GM19023 (cell line): ENCODE measurements around the gene FILIP1.
"Not testable (repeated sequence)": the region's sequence is repeated elsewhere in the genome, so short reads cannot be mapped to it uniquely, and the experiment has no call there.

Experiments used
- ATAC-seq: cut with Tn5 transposase; IDR thresholded peaks from one replicate; pipeline ENCODE4 v1.9.1; 2021; ENCODE audit warnings: mild to moderate bottlenecking, moderate library complexity; ENCODE audit not compliant: unreplicated experiment

Gene FILIP1

DNA sequence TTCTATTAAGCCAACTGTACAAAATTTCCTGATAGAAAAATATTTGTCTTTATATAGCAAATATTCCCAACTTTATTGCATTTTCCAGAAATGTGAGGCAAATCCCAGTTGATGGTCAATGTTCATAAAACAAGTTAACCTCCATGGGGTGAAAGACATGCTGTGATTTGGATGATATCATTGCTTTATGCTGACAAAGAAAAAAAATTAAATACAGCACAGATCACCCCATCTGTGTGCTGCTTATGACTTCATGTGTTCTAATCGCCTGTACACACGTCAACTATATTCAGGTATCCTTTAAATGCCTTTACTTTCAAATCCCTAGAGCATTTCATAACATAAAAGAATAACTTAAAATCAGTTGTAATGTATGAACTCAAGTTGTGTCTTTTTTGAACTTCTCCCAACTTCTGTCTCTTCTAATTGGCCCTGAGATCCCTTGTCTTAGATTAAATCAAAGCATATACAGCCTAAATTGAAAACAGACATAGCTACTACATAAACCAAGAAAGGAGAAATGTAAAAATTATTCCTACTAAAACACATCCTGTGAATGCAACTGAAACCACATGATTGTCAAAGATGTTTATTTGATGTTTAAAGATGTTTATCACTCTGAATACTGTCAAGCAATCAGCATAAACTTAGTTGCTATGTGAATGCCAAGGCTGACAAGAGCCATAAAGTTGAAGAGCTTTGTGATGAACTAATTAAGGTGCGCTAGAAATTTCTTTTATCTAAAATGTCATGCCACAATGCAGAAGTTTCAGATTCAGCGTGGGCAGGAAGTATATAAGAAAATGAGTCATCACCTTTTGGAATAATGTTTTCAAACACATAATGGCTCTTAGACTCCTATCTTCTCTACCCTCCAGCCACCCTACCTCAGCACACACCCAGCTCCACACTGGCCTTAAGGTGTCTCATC, 68.7 kb downstream of the FILIP1 start:
- no peak for ATAC-seq

- ATAC-seq, result no peak
Observed at GRCh38 chr6:75423386-75423785, 70.2 kb downstream of the FILIP1 start.

- ATAC-seq, result no peak
Observed at GRCh38 chr6:75422024-75422639, 71.5 kb downstream of the FILIP1 start.

DNA sequence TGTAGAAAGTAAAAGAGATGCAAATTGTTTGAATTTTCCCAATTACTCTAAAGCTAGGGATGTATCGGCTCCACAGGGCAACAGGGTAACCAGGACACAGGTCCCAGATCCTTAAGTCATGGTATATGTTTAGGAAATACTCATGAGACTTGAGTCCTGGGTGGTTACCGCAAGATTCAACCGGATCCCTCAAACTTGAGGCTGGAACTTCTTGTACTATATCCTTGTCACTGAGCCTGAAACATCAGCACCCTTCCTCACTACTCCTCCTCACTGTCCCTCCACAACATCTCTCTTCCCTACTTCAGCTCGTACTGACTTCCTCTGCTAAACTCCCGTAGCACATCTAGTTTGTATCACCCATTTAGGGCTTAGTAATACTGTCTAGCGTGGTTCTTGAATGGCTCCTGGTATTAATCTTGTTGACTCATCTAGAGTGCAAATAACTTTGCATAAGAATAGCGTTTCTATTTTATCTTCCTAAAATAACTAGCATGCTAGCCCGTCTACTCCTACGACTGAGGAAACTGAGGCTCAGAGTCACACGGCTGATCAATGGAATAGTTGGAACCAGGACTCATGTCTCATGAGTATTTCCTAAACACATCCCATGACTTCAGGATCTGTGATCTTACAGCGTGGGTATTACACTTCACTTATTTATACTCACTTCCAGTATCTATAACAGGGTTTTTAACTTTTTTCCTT, 72.1 kb downstream of the FILIP1 start:
- ATAC-seq, result no peak

- no peak for ATAC-seq
Observed at GRCh38 chr6:75419980-75420379, 73.6 kb downstream of the FILIP1 start.

DNA sequence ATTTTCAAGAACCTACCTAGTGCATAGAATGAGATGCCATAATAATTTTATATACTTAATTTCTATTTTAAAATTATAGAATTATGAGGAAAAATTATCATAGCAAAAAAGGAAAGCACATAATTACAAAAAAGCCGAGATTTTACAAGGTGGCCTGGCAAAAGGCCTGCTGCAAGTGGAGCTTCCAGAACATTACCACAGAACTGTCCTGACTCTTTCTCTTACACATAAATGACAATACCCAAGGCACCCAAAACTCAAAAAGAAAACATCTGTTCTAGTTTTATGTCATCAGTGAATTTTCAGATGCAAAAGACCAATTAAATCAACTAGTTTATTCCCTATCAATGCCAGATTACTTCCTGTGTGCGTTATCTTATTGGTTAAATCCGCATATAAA, 74.2 kb downstream of the FILIP1 start:
- ATAC-seq, result no peak

- no peak for ATAC-seq
Observed at GRCh38 chr6:75418233-75418632, 75.4 kb downstream of the FILIP1 start.

DNA sequence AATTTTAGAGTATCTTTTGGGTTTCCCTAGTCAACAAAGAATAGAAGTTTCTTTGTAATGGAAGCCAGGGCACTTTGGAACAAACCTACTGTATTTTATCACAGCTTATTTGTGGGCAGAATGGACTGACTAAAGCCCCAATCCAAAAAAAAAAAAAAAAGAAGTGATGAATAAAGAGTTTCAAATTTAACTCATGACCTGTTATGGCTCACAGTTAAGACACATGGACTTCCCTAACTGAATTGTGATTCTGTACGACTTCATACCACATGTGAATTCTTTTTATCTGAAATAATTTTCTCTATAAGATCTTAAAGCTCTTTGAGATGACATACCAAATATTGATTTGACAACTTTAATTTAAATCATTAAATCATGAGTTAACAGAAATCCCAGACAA, 77.2 kb downstream of the FILIP1 start:
- ATAC-seq, result no peak

DNA sequence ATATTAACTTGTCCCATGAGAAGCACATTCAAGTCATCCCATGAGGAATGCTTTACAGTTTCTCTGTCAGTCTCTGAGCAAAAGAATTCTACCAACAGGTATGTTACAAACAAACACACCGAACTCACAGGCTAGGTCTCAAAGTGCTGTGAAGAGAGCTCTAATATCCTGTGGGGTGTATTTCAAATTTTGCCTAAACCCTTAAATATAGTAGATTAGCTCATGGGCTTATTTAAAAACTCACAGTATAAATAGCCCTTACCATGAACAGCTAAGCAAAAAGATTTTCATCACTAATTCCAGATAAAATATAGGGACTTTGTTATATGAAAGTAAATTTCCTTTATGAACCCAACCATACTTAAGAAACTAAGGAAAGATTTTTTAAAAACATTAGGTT, 77.8 kb downstream of the FILIP1 start:
- ATAC-seq, result no peak

- no peak for ATAC-seq
Observed at GRCh38 chr6:75414445-75415021, 79.1 kb downstream of the FILIP1 start.

GRCh38 chr6:75412969-75413662, 80.5 kb downstream of the FILIP1 start:
- no peak for ATAC-seq

DNA sequence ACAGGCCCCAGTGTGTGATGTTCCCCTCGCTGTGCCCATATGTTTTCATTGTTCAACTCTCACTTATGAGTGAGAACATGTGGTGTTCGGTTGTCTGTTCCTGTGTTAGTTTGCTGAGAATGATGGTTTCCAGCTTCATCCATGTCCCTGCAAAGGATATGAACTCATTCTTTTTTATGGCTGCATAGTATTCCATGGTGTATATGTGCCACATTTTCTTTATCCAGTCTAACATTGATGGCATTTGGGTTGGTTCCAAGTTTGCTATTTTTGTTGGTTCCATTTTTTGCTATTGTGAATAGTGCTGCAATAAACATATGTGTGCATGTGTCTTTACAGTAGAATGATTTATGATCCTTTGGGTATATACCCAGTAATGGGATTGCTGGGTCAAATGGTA, 83.0 kb downstream of the FILIP1 start:
- not testable (repeated sequence) for ATAC-seq

- ATAC-seq, result no peak
Observed at GRCh38 chr6:75409928-75410327, 83.7 kb downstream of the FILIP1 start.

DNA sequence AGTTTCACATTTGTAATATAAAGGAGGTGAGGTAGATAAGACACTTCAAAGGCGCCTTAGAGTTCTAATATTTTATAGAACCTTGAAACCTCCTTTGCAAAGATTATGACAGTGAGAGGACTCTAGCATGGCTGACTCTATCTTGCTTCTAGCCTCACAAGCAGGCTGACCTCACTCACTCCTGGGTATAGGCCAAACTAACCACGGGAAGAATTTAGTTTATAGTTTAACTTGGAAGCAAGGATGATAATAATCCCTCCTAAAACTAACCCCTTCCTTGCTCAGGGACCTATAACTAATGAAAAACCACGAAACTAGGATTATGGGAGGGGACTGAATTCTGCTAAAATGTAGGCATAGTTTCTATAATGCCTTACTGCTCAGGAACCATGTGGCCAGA, 84.3 kb downstream of the FILIP1 start:
- ATAC-seq, result no peak

- ATAC-seq, result no peak
Observed at GRCh38 chr6:75403563-75404080, 90.0 kb downstream of the FILIP1 start.

GRCh38 chr6:75402296-75402695, 91.3 kb downstream of the FILIP1 start:
- no peak for ATAC-seq

DNA sequence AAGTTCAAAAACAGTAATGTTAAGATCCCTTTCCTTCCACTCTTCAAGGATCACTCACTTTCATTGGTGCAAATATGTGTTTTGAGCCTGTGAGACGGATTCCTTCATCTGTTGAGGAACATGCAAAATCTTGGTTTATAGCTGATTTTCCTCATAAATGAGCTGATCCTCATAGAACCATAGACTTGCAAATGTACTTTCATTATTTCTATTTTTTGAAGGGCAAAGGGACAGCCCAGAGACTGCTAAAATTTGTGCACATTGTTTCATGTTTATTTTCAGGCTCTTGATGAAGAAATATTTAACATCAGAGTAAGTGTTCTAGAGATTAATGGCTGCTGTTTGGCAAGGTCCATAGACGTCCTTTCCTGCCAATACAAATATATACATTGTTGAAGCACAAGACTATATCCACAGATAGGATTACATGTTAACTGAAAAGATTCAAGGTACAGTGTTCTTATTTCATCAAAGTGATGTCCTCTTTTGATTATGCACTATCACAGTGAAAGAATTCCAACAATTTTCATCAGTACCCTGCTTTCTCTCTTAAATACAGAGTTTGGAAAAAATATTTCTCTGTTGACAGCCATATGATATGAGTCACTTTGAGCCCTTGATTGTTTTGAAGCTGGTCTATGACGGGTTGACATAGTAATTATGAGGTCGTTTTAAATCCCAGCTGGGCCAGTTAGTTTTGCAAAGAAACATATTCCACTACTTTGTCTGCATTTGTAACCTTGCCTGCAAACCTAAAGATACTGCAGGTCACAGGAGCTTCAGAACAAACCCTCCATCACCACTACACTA, 95.7 kb downstream of the FILIP1 start:
- ATAC-seq, result no peak

DNA sequence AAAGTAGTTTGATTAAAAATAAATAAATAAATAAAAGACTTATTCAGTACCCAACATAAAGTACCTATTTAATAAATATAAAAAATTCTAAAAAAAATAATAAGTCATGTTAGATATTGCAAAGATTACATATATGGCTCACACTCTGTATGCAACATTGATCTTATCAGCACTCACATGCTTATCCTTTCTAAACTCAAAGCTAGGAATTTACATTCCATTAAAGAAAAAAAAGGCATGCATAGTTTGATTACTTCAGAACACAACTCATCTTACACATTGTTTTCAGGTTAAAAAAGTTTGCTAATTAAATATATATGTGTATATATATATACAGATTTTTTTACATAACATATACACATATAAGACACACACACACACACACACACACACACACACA, 96.4 kb downstream of the FILIP1 start:
- no peak for ATAC-seq

- no peak for ATAC-seq
Observed at GRCh38 chr6:75396005-75396800, 97.4 kb downstream of the FILIP1 start.
